GM12878 (cell line): ENCODE results near the gene ENTPD3. TPM values are rescaled to one million over a fixed set of nuclear protein-coding genes. Genes with fewer than 3 reads are reported as not detected.

Experiments
- ATAC-seq: fragments of 200-7000 bp; cut with Tn5 transposase; 3 replicates; pipeline ENCODE4 v1.9.1; 2020; ENCODE audit warnings: mild to moderate bottlenecking, moderate library complexity
- BruUV-seq: library from RNA; stranded (reverse); fragments of 400-500 nt; replicated peaks from 2 replicates; lab custom pipeline; 2021; lab: Mats Ljungman, UMichigan
- CTCF ChIA-PET: fragments of 300-600 bp; sonication (Branson Sonifier 250); formaldehyde crosslinking; extraction: SDS; loops from one replicate; lab custom pipeline; 2021; ENCODE audit warnings: inconsistent platforms; lab: Yijun Ruan, JAX
- POLR2A ChIA-PET: fragments of 350-600 bp; formaldehyde crosslinking; extraction: SDS; loops from one replicate; lab custom pipeline; 2021; ENCODE audit warnings: inconsistent platforms; lab: Charles Lee
- RAD21 ChIA-PET: fragments of 300-600 bp; sonication (Branson Sonifier 250); formaldehyde crosslinking; loops from one replicate; lab custom pipeline; 2023; ENCODE audit warnings: antibody characterized with exemption; ENCODE audit not compliant: unreplicated experiment; lab: Charles Lee
- SMC1A ChIA-PET: fragments of 300-600 bp; sonication (Branson Sonifier 250); formaldehyde crosslinking; loops from one replicate; lab custom pipeline; 2023; ENCODE audit not compliant: unreplicated experiment, uncharacterized antibody; lab: Charles Lee
- DNase-seq: peaks from one replicate; pipeline ENCODE4 v3.0.0-alpha.2; 2011; ENCODE audit warnings: low read depth, low spot score
- FAIRE-seq: peaks from 3 replicates; lab custom pipeline; 2011; peaks lifted over from hg19 to GRCh38; lab: Jason Lieb, UNC
- H2AFZ ChIP-seq: 2 replicates; pipeline ENCODE4 v1.6.0; 2011; ENCODE audit warnings: low read depth, low read length, control low read depth; ENCODE audit not compliant: control insufficient read depth
- H3K27ac ChIP-seq: 2 replicates; pipeline ENCODE4 v1.5.1; 2011; ENCODE audit warnings: control low read depth; ENCODE audit not compliant: control insufficient read depth, insufficient read depth
- H3K27me3 ChIP-seq, 2 experiments: replicated peaks in 1 of 2; 2 replicates each; pipeline versions ENCODE4 v1.6.0 to v1.6.1; 2011; ENCODE audit warnings: low read length in 1 of 2; ENCODE audit not compliant: control insufficient read depth in 2 of 2, insufficient read depth in 2 of 2
- H3K36me3 ChIP-seq, 2 experiments: 2 replicates each; pipeline ENCODE4 v1.5.1; 2011; ENCODE audit warnings: low read length in 1 of 2; ENCODE audit not compliant: control insufficient read depth in 2 of 2, insufficient read depth in 2 of 2
- H3K4me1 ChIP-seq: 2 replicates; pipeline ENCODE4 v1.6.1; 2011; ENCODE audit warnings: mild to moderate bottlenecking, low read length, moderate library complexity, mixed read lengths; ENCODE audit not compliant: control insufficient read depth, insufficient read depth
- H3K4me2 ChIP-seq: 2 replicates; pipeline ENCODE4 v1.6.0; 2011; ENCODE audit warnings: control low read depth; ENCODE audit not compliant: control insufficient read depth, insufficient read depth
- H3K4me3 ChIP-seq: fragments of 200-600 bp; sonication (generic); 2 replicates; pipeline ENCODE4 v1.5.1; 2016
- H3K79me2 ChIP-seq: 2 replicates; pipeline ENCODE4 v1.6.0; 2011; ENCODE audit warnings: low read length; ENCODE audit not compliant: control insufficient read depth, insufficient read depth
- H3K9ac ChIP-seq: 2 replicates; pipeline ENCODE4 v1.8.0; 2011; ENCODE audit warnings: low read length, control low read depth, mixed read lengths; ENCODE audit not compliant: control insufficient read depth, insufficient read depth
- H3K9me3 ChIP-seq: replicated peaks from 3 replicates; pipeline ENCODE4 v1.5.1; 2011; ENCODE audit warnings: mild to moderate bottlenecking, low read length; ENCODE audit not compliant: control insufficient read depth, insufficient read depth
- H4K20me1 ChIP-seq: 2 replicates; pipeline ENCODE4 v1.6.0; 2011; ENCODE audit not compliant: control insufficient read depth, insufficient read depth
- NRF1 ChIP-seq: conservative IDR thresholded peaks from 2 replicates; pipeline ENCODE4 v1.6.1; 2011; ENCODE audit warnings: mild to moderate bottlenecking, low read depth, low read length, improper control_type of control experiment
- RAD21 ChIP-seq: IDR thresholded peaks from 2 replicates; pipeline ENCODE4 v1.6.1; 2011; ENCODE audit warnings: mild to moderate bottlenecking, low read depth, low read length, moderate library complexity; ENCODE audit not compliant: insufficient read depth
- RBBP5 ChIP-seq: fragments of 200-600 bp; sonication (generic); conservative IDR thresholded peaks from 2 replicates; pipeline ENCODE4 v1.6.1; 2016
- RCOR1 ChIP-seq: conservative IDR thresholded peaks from 2 replicates; pipeline ENCODE4 v1.6.1; 2012; ENCODE audit warnings: low read depth, low read length, improper control_type of control experiment
- RFX5 ChIP-seq: IDR thresholded peaks from 2 replicates; pipeline ENCODE4 v1.6.1; 2011; ENCODE audit warnings: low read depth, low read length, improper control_type of control experiment
- SPI1 ChIP-seq: IDR thresholded peaks from 2 replicates; pipeline ENCODE4 v1.6.1; 2011; ENCODE audit warnings: low read depth, mild to moderate bottlenecking, low read length, moderate library complexity, borderline replicate concordance; ENCODE audit not compliant: insufficient read depth
- ZBTB33 ChIP-seq: fragments of 450-650 bp; IDR thresholded peaks from 2 replicates; pipeline ENCODE4 v1.6.1; 2017; ENCODE audit warnings: mild to moderate bottlenecking
- ZNF274 ChIP-seq: IDR thresholded peaks from one replicate; pipeline ENCODE4 v1.8.0; 2011; ENCODE audit not compliant: insufficient read length, insufficient read depth
- in situ Hi-C: fragments of 300-500 bp; cut with MboI; formaldehyde crosslinking; loops from 9 replicates; pipeline ENCODE4 v1.14.3; 2018; ENCODE audit warnings: mixed read lengths
- intact Hi-C: fragments of 100-400 bp; cut with micrococcal nuclease; formaldehyde crosslinking; loops from one replicate; pipeline ENCODE4 v1.14.2; 2022; ENCODE audit not compliant: unreplicated experiment
- polyA plus RNA-seq, 11 experiments: library from polyadenylated mRNA; depleted of rRNA in 4 of 11; unstranded in 6 of 11; stranded (reverse) in 5 of 11; fragments of >200 nt; fragmentation: Nextera tagmentation in 4 of 11; fragmentation: Illumina TruSeq in 1 of 11; extraction: Ambion mirVana in 4 of 11; extraction: Trizol in 1 of 11; gene quantifications; 1 replicate in 1 of 11; 2 replicates in 10 of 11; pipeline versions ENCODE4 v1.2.1 to v1.2.3, GENCODE V29; 2011 to 2016; ENCODE audit warnings: inconsistent platforms in 2 of 11, missing spikeins in 2 of 11, low read depth in 1 of 11
- total RNA-seq, 4 experiments: library from RNA; depleted of rRNA in 3 of 4; stranded (reverse); fragments of >200 nt in 3 of 4; fragmentation: Illumina TruSeq in 1 of 4; extraction: Trizol in 1 of 4; gene quantifications; 2 replicates each; pipeline versions ENCODE4 v1.2.1 to v1.2.3, GENCODE V29; 2013 to 2021
- TF ChIP-seq, protein P1 (sequence below): IDR thresholded peaks from 2 replicates; pipeline ENCODE4 v1.6.1; 2012; ENCODE audit warnings: low read length, inconsistent platforms

ENTPD3 gene
- total and polyA plus RNA-seq, 10 of the 15 experiments (the other 5 are each of a cell fraction or from before 2014, with no cell fraction given), result 0.03 TPM; not detected in 9

GRCh38 chr3:40341671-40342070, 45.3 kb upstream of the ENTPD3 start:
- CTCF ChIA-PET, result interaction anchor here (1.1 kb wide), 1 partner anchor 12 kb away, joined by 4 read pairs; no protein-coding TSS in a partner anchor
- Histone ChIP-seq H3K4me3 (no peak overlapping the region), H3K9me3 (no peaks in the 10 kb centered on the region; the same call in 2 of the 3 replicates), H2AFZ (no peak overlapping the region), H3K27ac (no peak overlapping the region), H3K36me3 (no peaks in the 10 kb centered on the region), H3K4me2 (no peak overlapping the region), H3K4me1 (peaks cover 12% of the 10 kb centered on the region), H3K9ac (no peak overlapping the region), H3K79me2 (no peaks in the 10 kb centered on the region), H4K20me1 (no peaks in the 10 kb centered on the region), H3K27me3 (no peaks in the 10 kb centered on the region)
- intact Hi-C loops (no loop called here), in situ Hi-C loops (loop anchor here (25.0 kb wide), 1 partner anchor 1771 kb away; no protein-coding TSS in a partner anchor)
- RAD21 ChIA-PET, result no interaction called here
- POLR2A ChIA-PET, result interaction anchor here (0.7 kb wide), 1 partner anchor 182 kb away, joined by 4 read pairs; no protein-coding TSS in a partner anchor
- no peak for FAIRE-seq
- TF ChIP-seq NRF1 (no peak), SPI1 (no peak), ZNF274 (no peak), RAD21 (no peak), ZBTB33 (no peak), RCOR1 (no peak), RFX5 (no peak), RBBP5 (no peak)
- TF ChIP-seq, protein P1, sequence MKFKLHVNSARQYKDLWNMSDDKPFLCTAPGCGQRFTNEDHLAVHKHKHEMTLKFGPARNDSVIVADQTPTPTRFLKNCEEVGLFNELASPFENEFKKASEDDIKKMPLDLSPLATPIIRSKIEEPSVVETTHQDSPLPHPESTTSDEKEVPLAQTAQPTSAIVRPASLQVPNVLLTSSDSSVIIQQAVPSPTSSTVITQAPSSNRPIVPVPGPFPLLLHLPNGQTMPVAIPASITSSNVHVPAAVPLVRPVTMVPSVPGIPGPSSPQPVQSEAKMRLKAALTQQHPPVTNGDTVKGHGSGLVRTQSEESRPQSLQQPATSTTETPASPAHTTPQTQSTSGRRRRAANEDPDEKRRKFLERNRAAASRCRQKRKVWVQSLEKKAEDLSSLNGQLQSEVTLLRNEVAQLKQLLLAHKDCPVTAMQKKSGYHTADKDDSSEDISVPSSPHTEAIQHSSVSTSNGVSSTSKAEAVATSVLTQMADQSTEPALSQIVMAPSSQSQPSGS, result no peak
- no TSS peak for BruUV-seq
- no peak for ATAC-seq
- SMC1A ChIA-PET, result no interaction called here
- DNase-seq, result no peak
